Right lobe of liver (tissue), 4 donors: ENCODE results near the gene CNPY4.

Experiments used
- CTCF ChIP-seq, 4 donors: fragments of 200-600 bp in 3 of 4; fragments of 450-650 bp in 1 of 4; IDR thresholded peaks; one replicate each; pipeline versions ENCODE4 v1.5.1 to v1.8.0; 2016 to 2022; ENCODE audit warnings: antibody characterized with exemption in 4 of 4, mild to moderate bottlenecking in 2 of 4
- POLR2A ChIP-seq: fragments of 450-650 bp; IDR thresholded peaks from one replicate; pipeline ENCODE4 v1.6.1; 2017; ENCODE audit warnings: antibody characterized with exemption, mild to moderate bottlenecking
- donor health status: DM: no; HTN: no; CAD: no.
- donor health status: DM: no; HTN: no; CAD: no.
- donor health status: DM: no; HTN: yes; CAD: no.

GRCh38 chr7:100122067-100122466 is 2.6 kb downstream of the CNPY4 start:
- TF ChIP-seq CTCF (IDR thresholded peaks at IDR 0.05) (no peak), POLR2A (no peak)
